HG03095 (cell line): Measurements from ENCODE around the gene DSCAM.

Experiments
- ATAC-seq: cut with Tn5 transposase; IDR thresholded peaks from one replicate; pipeline ENCODE4 v1.9.1; 2021; ENCODE audit warnings: moderate library complexity; ENCODE audit not compliant: unreplicated experiment

DSCAM gene

GRCh38 chr21:40402884-40403582, 443.9 kb downstream of the DSCAM start:
- ATAC-seq = no peak

DNA sequence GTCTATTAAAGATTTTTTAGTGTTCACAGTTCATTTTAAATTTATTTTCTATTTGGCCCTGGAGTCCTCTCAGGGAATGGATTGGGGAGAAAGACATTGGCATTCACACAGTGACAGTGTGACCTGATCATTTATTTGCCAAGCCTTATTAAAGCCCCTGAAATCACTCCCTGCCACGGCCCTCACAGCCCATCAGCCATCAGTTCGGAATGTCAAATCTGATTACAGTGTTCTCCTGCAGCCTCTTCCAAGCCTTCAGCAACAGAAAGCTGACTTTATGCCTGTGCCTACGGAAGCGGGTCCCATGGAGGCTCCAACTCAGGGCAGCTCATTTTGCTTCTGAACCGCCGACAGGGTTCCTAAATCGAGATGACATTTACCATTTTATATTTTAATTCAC, 451.2 kb downstream of the DSCAM start:
- no peak for ATAC-seq

DNA sequence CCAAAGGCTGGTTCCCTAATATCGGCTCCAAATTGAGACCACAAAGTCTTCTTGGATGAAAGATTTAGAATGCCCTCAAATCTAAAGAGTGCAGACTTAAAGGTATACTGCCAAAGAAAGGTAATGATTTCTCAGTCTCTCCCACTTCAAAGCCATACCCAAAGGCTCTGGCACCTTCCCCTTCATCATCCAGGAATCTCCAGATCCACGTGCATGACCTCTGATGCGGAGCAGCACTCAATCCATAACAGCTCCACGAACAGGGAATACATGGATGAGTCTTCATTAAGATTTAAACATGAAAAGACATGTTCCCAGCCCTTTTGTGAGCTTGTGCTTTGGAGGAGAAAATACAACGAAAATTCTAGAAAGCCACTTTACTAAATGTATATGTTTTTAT, 453.9 kb downstream of the DSCAM start:
- no peak for ATAC-seq

- no peak for ATAC-seq
These were observed 458.9 kb downstream of the DSCAM start for GRCh38 chr21:40388046-40388445.

- no peak for ATAC-seq
These were observed 459.8 kb downstream of the DSCAM start for GRCh38 chr21:40386981-40387747.

DNA sequence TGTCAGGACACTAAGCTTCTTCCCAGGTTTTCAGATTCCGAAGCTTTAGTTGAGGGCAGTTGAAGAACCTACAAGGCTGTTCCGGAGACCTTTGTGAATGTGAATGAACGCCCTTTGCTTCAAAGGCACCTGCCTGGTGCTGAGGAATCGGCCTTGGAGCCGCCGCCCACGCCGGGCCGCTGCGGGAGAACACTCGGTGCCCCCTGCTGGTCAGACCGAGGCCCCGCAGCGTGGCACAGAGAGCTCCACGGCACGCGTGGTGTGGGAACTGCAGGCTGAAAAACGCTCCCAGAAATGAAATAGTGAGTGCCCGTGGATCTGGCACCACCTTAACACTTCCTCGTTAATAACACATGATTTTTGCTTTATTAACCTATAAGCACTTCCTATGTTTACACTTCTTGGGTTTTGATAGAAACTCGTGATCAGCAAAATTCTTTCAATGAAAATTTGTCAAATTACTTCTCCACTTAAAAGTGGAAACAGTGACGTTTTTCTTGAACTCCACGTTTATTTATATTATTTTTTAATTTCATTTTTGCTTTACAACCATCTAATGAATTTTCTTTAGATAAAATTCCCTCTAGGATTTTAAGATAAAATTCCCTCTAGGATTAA, 460.6 kb downstream of the DSCAM start:
- no peak for ATAC-seq

- no peak for ATAC-seq
These were observed 461.1 kb downstream of the DSCAM start for GRCh38 chr21:40385883-40386282.

- no peak for ATAC-seq
These were observed 463.0 kb downstream of the DSCAM start for GRCh38 chr21:40383951-40384350.

DNA sequence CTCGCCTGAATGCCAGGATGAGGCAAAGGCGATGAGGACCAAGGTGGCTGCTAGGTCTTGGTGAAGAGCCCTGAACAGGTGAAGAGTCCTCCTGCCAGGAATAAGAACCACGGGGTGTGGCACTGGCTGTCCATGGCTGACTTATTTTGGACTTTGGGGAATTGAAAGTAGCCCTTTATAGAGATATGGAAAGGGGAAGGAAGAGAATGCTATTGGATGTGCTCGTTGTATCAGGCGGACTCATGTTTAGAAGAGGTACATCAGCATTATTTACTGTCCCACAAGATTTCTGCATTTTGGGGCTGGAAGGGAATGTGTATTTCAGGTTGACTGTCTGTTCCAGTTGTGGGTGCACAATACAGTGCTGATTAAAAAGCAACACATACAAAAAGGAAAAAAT, 465.8 kb downstream of the DSCAM start:
- no peak for ATAC-seq

GRCh38 chr21:40379881-40380810, 466.8 kb downstream of the DSCAM start:
- ATAC-seq = no peak

- no peak for ATAC-seq
These were observed 469.8 kb downstream of the DSCAM start for GRCh38 chr21:40377135-40377534.

DNA sequence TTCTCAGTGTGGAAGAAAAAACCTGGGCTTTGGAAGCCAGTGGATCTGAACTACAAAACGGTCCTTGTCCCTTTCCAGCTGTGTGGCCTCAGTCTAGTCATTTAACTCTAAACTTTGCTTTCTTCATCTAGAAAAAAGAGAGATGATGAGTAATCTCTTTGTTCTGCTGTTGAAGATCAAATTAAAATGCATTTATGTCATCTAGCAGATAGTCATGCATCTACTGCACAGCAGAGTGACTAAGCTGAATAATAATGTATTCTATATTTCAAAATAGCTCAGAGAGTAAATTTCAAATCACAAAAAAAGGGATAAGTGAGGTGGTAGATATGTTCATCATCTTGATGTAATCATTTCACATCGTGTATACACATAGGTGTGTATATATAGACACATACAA, 473.2 kb downstream of the DSCAM start:
- ATAC-seq = no peak

- no peak for ATAC-seq
These were observed 474.5 kb downstream of the DSCAM start for GRCh38 chr21:40372506-40372905.

GRCh38 chr21:40371329-40371728, 475.6 kb downstream of the DSCAM start:
- ATAC-seq = no peak

DNA sequence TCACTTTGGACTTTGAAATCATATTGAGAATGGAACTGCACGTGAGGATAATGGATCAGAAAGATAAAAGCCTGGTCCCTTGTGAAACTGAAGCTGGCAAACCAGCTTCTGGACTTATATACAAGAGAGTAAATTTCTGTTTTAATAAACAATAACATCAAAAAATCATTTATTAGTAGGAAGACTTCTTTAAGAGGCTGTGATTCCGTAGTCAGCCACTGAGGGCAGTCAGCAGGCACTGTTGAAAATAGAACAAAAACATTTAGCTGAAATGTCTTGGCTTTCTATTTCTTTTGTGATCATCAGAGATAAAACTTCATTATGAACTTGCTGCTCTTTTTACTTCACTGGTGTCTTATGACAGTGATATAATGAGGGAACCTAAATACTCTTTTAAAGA, 490.3 kb downstream of the DSCAM start:
- ATAC-seq = no peak

DNA sequence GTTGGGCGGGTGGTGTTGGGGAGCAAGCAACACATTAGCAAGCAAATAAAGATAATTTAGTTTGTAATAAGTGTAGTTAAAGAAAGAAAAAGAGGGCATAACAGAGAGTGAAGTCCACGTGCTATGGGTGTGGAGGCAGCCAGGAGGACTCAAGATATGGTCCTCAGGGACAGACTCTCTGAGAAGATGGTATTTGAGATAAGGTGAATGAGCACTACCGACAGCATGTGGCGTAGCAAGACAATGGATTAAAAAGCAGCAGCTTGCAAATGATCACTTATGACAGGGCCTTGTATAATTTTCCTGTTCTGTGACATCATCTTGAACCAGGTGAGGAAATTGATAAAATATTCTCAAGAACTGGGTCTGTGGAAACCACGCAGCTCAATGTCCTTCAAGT, 491.9 kb downstream of the DSCAM start:
- no peak for ATAC-seq

GRCh38 chr21:40351006-40351405, 496.0 kb downstream of the DSCAM start:
- ATAC-seq = no peak

GRCh38 chr21:40349591-40349990, 497.4 kb downstream of the DSCAM start:
- ATAC-seq = no peak

- ATAC-seq = no peak
These were observed 501.1 kb downstream of the DSCAM start for GRCh38 chr21:40345711-40346321.

GRCh38 chr21:40340357-40340756, 506.6 kb downstream of the DSCAM start:
- no peak for ATAC-seq

DNA sequence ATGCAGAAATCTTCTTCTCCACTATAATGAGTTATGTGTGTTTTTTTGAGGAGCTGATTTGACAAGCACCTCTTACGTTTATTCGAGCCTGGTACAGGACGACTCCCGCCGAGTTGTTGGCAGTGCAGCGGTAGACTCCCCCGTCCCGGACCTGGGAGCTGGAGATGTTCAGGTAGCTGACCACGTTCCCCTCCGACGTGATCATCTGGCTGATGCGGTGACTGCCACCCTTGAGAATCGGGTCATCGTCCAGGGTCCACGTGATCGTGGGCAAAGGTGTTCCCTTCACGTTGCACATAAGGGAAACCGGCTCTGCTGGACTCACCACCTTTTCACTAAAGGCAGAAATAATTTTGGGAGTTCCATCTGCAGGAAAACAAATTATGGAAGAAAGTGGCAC, 507.9 kb downstream of the DSCAM start:
- ATAC-seq = no peak
